Glomerular endothelial cell (primary cell): ENCODE measurements around the gene TLNRD1. TPM values are rescaled to one million over a fixed set of nuclear protein-coding genes. Genes with fewer than 3 reads are reported as not detected.
A peak's percentile ranks its signal among the peaks of the same experiment; 100 is the strongest.
"Not testable (repeated sequence)": the region's sequence is repeated elsewhere in the genome, so short reads cannot be mapped to it uniquely, and the experiment has no call there.

Source experiments
- DNase-seq: peaks from one replicate; pipeline ENCODE4 v3.0.0-alpha.2; 2011; ENCODE audit warnings: low read depth, low spot score; ENCODE audit errors: extremely low read depth
- total RNA-seq: library from RNA; depleted of rRNA; stranded (reverse); fragments of >200 nt; gene quantifications from 2 replicates; pipeline ENCODE4 v1.2.3, GENCODE V29; 2015

The TLNRD1 gene
- 46.5 and 60.2 TPM in 2 replicates for total RNA-seq

DNA sequence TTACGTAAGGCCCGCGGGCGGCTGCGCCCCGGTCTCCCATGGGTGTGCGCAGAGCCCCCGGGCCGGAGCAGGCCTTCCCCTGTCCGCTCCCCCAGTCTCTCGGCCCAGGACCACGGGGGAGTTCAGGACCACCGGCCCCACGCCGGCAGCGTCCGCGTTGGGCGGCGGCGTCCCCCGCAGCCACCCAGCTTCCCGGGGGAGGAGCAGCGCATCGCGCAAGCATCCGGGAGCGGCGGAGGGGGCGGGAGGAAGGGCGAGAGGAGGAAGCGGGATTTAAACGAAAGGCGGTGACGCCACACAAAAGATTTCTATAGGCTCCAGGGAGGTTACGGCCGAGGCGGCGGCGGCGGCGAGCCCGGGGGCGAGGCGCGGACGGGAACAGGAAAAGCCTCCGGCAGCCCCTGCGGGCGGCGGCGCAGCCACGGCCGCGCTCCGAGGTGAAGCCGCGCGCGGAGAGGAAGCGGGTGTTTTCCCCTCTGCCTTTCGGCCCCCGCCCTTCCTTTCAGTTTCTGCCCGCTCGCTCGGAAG is at the start of gene TLNRD1:
Gene TLNRD1, plus strand, starts transcription at position 300 of the 528 bp plus-strand sequence. CDS start 1,349 bp downstream, outside the sequence.
- DNase-seq, result no peak

DNA sequence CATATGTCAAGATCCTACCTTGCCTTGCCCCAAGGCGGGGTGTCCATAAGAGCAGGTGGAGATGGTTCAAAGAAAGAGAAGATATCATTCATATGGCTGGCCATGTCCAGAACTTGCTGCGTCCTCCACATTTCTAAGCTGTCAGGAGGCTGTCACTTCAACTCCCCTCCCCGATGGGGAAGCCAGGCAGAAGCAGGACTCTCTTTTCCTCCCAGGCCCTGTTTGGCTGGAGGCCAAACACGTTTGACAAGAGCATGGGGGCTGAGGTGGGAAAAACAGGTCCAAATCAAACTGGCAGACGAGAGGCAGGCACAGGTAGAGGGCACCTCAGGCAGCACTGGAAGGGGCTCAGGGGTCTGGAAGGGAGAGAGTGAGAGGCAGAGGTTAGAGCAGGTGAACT is 48.8 kb upstream of the TLNRD1 start:
- no peak for DNase-seq

DNA sequence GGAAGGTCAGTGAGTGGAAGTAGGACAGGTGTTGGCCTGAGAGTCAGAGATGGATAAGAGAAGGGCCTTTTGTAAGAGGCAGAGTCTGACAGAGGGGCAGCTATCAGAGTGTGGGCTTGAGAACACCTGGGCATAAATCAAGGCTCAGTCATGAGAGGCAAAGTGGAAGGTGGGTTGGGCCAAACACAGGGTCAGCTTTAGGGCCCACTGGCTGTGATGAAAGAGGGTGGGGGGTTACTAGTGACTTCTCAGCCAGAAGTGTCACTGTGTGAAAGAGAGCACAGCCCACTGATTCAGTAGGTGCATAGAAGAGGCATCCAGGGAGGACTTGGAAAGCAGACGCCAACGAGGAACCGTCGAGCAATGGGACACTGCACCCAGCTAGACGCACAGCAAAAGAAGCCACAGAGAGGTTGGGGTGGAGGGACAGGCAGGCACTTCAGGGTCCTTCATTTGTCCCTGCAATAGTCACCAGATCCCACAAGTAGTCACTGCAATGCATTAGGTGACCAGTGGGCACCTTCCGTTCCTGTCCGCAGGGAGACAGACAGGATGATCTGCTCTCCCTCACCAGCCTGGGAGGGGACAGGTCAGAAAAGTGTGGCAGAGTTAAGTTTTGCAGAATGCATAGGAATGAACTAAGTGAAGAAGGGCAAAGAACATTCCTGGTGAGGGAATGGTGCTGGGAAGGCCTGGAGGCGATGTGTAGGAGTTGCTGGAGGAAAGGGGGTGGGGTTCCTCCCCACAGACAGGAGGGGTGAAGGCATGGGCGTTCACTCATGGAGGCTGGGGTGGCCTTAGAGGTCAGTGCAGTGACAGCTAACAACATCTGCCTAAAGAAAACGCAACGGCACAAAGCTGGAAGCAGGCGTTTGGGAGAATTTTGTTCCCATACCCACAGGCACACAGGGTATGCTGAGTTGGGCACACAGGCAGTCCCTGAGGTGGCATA is 47.4 kb upstream of the TLNRD1 start:
- DNase-seq, result no peak

DNA sequence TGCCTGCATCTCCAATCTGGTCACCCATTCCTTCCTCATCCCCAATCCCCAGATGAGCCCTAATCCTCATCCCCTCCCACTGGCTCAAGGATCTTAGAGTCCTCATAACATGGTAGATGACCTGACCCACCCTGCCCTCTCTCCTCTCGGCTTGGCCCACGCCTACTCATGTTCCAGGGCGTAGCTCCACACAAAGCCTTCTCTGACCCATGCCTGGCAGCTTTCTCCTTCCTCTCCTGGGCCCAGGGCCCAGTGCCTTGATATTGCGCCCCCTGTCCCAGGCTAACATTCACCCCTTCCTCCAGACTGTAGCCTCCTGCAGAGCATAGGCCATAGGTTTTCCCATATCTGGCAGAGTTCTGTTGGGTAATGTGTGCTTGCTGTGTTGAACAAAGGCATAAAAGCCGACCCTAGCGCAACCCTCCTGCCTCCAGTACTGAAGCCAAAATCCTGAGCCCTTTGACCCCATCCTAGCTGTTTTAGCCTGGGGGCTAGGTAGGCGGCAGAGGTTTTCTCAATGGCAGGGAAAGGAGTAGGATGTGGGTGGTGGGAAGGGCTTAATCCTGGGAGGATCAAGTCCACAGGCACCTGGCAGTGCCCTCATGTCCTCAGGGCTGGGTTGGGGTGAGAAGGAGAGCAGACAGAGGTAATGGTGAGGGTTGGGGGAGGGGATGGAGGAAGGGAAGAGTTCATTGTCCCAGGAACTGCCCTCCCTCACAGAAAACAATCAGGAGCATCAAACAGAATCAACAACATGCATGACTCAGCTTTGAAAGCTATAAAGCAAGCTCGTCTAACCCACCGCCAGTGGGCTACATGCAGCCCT is 46.6 kb upstream of the TLNRD1 start:
- no peak for DNase-seq

DNA sequence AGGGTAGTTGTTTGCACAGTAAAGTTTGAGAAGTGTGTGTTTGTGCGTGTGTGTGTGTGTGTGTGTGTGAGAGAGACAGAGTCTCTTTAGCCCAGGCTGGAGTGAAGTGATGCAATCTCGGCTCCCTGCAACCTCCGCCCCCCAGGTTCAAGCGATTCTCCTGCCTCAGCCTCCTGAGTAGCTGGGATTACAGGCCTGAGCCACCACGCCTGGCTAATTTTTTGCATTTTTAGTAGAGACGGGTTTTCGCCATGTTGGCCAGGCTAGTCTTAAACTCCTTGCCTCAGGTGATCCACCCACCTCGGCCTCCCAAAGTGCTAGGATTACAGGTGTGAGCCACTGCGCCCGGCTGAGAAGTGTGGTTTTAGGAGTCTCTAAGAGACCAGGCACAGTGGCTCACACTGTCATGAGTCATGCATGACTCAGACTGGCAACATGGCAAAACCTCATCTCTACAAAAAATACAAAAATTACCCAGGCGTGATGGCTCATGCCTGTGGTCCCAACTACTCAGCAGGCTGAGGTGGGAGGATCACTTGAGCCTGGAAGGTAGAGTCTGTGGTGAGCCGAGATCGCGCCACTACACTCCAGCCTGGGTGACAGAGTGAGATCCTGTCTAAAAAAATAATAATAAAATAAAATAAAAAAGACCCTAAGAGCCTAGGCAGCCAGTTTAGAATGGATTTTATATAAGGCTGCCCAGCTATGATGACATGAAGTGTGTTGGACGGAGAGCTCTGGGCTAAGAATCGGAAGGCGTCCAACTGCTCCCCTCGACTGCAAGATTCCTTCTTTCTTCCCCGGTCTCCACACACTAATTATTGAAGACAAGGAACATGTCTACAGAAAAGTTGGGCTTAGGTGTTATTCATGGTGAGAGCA is 44.9 kb upstream of the TLNRD1 start:
- peak; percentile 12 for DNase-seq

DNA sequence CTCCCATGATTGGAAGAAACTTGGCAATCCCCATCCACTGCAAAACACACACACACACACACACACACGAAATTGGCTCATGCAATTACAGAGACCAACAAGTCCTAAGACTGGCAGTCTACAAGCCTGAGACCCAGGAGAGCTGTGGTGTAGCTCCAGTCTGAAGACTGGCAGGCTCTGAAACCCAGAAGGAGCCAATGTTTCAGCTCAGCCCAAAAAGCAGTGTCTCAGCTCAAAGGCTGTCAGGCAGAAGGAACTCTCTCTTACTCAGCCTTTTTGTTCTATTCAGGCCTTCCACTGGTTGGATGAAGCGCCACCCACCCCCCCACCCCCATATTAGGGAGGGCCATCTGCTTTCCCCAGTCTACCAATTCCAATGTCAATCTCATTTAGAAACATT is 43.2 kb upstream of the TLNRD1 start:
- no peak for DNase-seq

DNA sequence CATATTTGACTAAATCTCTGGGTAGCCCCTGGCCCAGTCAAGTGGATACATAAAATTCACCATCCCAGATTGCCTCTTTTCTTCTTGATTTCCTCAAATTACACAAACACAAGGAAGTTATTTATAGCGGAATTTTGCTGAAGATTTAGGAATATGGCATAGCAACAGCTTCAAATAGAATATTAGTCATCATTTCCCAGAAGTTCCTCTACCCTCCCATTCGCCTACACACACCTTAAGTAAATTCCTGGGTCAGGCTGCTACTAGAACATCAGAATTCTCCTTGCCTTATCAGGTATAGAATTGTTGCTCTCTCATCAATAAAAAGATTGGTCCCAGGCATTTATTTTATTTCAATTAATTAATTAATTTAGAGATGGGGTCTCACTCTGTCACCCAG is 42.7 kb upstream of the TLNRD1 start:
- no peak for DNase-seq

DNA sequence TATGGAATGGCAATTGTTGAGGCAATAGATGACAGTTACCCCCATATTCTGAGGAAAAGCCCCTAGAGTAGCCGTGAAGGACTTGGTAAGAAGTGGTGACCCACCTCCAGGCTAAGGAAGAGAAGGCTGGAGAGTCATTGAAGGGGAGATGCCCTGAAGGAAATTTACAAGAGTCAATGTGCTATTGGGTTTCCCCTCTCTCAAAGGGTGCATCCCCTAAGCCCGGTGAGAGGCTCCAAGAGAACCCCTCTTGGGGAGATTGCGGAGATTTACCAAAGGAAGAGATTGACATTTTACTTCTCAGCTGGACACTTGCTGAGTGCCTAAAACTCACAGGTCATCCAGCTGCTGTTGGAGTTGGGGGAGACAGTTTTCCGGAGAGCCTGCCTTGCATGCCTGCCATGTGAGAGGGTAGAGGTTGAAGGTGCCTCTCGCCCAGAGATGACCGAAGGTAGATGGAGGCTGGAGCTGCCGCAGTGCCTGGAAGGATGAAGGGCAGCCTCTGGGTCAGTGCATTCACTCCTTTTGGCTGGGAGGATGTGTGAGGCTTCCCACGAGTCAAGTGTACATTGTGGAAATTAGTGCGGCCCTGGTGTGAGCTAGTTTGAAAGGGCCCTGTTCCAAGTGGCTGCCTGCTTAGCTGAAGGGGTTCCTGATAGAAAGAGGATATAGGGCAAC is 41.8 kb upstream of the TLNRD1 start:
- no peak for DNase-seq

DNA sequence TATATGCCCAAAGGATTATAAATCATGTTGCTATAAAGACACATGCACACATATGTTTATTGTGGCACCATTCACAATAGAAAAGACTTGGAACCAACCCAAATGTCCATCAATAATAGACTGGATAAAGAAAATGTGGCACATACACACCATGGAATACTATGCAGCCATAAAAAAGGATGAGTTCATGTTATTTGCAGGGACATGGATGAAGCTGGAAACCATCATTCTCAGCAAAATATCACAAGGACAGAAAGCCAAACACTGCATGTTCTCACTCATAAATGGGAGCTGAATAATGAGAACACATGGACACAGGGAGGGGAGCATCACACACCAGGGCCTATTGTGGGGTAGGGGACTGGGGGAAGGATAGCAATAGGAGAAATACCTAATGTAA is 35.3 kb upstream of the TLNRD1 start:
- DNase-seq, result not testable (repeated sequence)

DNA sequence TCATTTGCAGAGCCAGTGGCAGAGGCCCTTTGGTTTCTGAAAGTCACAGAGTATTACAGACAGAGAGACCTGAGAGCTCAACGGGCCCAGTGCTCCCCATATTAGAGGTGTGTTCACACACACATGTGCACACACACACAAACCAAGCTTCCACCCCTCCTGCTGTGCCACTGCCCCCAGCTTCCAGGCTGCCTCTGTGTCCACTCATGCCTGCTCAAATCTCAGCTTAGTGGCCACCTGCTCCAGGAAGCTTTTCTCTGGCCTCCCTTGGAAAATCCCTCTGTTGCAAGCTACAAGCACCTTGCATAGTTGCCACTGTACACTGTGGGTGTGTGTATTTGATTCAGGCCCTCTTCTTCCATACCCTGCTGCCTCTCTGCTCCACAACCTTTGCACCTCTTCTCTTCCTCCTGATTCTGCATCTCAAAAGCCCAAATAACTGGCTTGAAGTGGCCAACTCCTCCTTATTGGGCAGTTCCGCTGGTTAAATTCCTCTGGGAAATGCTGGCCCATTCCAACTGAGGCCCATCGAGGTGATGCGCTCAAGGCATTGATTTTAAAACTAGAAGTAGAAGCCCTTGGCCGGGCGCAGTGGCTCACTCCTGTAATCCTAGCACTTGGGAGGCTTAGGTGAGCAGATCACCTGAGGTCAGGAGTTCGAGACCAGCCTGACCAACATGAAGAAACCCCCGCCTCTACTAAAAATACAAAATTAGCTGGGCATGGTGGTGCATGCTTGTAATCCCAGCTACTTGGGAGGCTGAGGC is 34.1 kb upstream of the TLNRD1 start:
- DNase-seq, result no peak

DNA sequence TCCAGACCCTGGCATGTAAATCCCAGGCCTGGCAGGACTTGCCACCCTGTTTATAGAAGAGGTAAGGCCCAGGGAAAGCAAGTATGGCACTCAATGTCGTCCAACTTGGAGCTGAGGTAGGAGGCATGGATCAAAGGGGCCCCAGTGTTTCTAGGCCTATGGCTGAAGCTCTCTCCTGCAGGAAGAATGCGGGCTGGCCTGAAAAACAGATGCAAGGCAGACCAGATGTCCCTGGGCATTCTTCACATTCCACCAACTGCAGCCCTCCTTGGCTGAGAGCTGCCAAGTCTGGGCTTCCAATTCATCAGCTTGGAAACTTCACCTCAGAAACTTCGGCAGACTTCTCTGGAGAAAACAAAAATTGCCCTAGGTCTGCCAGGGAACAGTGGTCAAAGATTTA is 33.3 kb upstream of the TLNRD1 start:
- DNase-seq, result no peak

DNA sequence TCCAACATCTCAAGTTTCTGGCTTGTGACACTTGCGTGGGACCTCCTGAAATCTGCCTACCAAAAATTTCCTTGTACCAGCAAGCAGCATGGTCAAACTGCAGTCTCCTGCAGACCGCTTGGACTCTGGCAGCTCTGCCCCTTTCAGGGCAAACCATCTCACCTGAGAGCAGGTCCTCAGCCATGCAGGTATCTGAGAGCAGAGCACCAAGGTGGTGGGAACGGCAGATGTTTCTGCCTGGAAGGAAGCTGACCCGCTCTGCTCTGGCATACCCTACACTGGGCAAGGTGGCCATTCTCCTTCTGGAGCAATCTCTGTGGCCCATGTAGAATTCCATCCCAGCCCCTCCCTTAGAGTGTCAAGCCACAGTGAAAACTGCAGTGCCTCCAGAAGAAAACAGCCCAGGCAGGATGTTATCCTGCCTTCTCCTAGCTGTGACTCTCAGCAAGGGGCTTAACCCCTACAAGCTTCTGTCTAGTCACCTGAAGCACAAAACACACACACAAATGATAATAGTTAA is 32.7 kb upstream of the TLNRD1 start:
- no peak for DNase-seq

DNA sequence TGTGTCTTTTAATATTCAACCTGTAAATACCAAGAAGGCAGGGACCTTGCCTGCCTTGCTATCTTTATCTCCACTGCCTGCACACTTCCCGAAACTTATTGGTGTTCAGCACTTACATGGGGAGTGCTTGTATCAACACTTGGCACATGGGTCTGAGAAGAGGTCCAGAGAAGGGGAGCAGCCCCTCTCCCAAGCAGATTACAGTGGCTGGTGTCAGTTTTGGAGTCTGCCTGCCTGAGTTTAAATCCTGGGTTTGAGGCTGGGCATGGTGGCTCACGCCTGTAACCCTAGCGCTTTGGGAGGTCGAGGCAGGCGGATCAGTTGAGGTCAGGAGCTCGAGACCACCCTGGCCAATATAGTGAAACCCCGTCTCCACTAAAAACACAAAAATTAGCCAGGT is 31.4 kb upstream of the TLNRD1 start:
- no peak for DNase-seq

DNA sequence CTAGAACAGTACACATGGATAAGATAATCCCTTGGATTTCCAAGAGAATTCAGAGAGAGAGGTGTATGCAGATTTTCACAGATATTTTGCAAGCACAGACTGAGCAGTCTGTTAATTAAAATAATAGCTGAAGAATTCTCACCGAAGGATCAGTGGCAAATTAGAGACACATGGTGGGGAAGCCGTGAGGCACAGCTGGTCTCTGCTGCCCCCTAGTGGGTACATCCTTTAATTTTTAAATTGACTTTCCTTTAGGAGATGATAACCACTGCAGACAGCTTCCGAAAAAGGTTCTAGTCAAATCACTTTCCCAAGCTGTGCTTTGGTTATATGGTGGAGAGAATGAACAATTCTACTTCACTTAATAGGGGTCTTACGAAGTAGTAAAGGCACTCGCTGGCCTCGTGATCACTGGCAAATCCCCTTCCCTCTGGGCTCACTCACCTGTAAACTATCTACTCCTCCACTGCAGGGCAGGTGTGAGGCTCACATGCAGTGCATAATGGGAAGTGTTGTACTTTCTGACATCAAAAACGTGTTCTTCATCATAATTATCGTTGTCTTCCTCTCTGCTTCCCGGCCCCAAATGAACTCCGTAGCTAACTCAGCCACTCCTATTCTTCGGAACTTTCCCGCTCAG is 30.6 kb upstream of the TLNRD1 start:
- peak; percentile 34 for DNase-seq

DNA sequence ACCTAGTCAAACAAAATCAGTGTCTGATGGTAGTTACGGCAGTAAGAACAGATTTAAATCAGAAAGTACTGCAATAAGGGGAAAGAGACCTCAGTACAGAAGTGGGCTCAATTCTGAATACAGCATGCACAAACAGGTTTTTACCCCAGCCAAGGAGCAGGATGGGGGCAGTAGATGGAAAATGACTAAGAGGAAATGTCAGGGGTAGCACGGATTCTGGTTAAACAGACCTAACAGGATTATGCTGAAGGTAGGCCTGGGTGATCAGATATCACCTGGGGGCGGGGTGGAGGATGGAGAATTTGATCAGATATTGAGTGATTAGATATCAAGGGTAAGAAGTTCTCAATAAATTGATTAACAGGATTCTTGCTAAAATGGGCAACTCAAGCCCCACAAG is 30.1 kb upstream of the TLNRD1 start:
- DNase-seq, result no peak

DNA sequence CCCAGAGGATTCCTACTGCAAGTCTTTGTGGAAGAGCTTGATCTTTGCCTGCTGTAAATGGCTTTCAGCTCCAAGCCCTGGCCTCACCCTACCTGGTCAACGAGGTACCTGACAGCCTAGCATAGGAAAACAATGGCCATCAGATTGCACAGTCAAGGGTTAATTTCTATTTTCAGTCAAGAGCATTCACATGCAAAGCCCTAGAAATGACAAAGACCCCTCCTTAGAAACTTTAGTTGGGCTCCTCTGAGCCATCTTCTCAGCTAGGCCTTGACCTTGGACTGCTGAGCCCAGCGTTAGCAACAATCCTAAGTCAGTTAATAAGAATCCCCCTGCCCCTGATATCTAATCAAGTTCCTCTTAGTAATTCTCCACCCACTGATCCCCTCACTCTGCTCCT is 29.6 kb upstream of the TLNRD1 start:
- no peak for DNase-seq

DNA sequence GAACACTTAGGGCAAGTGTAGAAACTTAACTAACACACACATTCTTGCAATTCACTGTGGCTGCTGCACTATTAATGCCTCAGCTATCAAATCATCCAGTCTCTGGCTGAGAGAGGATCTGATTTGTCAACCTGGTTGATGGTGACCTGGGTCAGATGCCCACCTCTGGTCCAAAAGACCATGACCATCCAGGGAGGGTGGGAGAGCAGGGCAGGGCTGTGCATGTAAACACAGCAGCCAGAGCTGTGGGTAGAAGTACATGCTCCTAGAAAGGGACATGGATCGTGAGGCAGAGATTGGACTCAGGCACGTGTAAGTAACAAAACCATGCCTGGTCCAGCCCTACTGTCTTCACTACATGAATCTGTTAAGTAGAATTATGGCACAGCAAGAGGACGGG is 28.4 kb upstream of the TLNRD1 start:
- DNase-seq, result no peak

DNA sequence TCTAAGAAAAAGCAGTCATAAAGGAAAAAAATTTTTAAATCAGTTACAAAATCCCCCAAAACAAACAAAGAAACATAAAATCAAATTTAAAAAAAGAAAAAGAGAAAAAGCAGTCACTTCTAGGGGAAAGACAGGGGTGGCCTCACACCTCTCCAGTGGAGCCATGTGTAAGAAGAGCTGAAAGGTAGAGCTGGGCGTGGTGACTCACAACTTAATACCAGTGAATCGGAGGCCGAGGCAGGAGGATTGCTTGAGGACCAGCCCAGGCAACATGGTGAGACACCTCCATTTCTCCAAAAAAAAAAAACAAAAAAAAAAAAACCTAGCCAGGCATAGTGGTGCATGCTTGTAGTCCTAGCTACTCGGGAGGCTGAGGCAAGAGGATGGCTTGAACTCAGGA is 25.8 kb upstream of the TLNRD1 start:
- no peak for DNase-seq
